Measurements from ENCODE around the gene SCOC.

SCOC gene

GRCh38 chr4:140335076-140335475 lies 38.4 kb upstream of the SCOC start:
- TF ChIP-seq CTCF (IDR thresholded peaks at IDR 0.05) = no peak

DNA sequence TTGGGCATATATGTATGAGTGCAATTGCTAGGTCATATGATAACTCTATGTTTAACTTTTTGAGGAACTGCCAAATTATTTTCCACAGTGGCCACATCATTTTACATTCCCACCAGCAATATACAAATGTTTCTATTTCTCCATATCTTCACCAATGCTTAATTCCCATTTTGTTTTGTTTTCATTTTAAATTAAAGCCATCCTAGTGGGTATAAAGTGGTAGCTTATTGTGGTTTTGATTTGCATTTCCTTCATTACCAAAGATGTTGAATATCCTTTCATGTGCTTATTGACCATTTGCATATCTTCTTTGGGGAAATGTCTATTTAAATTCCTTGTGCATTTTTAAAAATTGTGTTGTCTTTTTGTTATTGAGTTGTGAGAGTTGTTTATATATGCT lies 36.7 kb upstream of the SCOC start:
- no peak for TF ChIP-seq CTCF (IDR thresholded peaks at IDR 0.05)

DNA sequence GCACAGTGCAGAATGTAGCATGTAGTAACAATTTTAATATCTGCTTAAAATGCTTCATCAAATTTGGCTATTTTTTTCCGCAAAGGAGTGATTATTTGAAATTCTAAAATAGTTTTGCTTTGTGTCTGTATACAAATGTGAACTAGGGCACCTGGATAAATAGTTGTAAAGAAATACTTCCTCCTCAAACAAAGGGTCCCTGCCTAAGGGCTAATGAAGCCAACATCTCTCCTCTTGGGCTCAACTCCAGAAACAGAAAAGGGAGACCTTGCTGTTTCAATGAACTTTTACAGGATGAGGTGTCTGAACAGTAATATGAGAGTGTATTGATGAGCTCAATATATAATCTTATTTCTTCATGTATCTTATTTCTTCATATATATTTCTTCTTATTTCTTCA lies 30.8 kb upstream of the SCOC start:
- no peak for TF ChIP-seq CTCF (IDR thresholded peaks at IDR 0.05)

- TF ChIP-seq CTCF (IDR thresholded peaks at IDR 0.05) = no peak
Measured at GRCh38 chr4:140343303-140343702, 30.1 kb upstream of the SCOC start.

- no peak for TF ChIP-seq CTCF (IDR thresholded peaks at IDR 0.05)
Measured at GRCh38 chr4:140344101-140344500, 29.3 kb upstream of the SCOC start.

DNA sequence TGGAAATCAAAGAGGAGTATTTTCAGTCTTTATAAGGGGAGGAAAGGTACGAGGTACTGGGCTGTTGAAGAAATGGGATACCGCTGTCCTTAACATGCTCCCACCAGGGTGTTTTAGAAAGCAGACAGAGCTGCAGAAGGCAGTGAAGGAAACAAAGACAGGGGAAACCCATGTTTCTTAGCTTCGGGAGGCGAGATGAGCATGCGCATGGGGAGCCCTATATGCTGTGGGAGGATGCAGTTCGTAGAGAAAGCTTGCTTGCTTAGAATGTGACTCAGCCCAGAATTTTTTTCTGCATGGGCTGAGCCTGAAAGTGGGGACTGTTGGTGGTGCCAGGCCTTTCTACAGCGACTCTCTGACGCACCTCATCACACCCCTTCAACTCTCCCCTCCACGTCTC lies 28.8 kb upstream of the SCOC start:
- no peak for TF ChIP-seq CTCF (IDR thresholded peaks at IDR 0.05)

- no peak for TF ChIP-seq CTCF (IDR thresholded peaks at IDR 0.05)
Measured at GRCh38 chr4:140346136-140346535, 27.3 kb upstream of the SCOC start.

GRCh38 chr4:140349816-140350215 lies 23.6 kb upstream of the SCOC start:
- TF ChIP-seq CTCF (IDR thresholded peaks at IDR 0.05) = no peak

Measured in LNCAP (cell line).